HepG2 (cell line): ENCODE results near the gene CCDC66. TPM values are rescaled to one million over a fixed set of nuclear protein-coding genes. Genes with fewer than 3 reads are reported as not detected.

Source experiments
- ATAC-seq: fragments of 200-7000 bp; cut with Tn5 transposase; 3 replicates; pipeline ENCODE4 v1.9.1; 2020; ENCODE audit warnings: mild to moderate bottlenecking, moderate library complexity
- BruUV-seq: library from RNA; stranded (reverse); fragments of 400-500 nt; replicated peaks from 2 replicates; lab custom pipeline; 2021; lab: Mats Ljungman, UMichigan
- CTCF ChIA-PET: fragments of 300-600 bp; formaldehyde crosslinking; extraction: SDS; loops from one replicate; lab custom pipeline; 2021; ENCODE audit warnings: low total read pairs, inconsistent platforms, low intra/inter-chr PET ratio; lab: Yijun Ruan, JAX
- POLR2A ChIA-PET: fragments of 350-600 bp; sonication (Branson Sonifier 250); formaldehyde crosslinking; loops from one replicate; lab custom pipeline; 2020; ENCODE audit warnings: antibody characterized with exemption, inconsistent platforms; lab: Yijun Ruan, JAX
- DNase-seq: peaks from one replicate; pipeline ENCODE4 v3.0.0-alpha.2; 2015; ENCODE audit warnings: low spot score
- FAIRE-seq: peaks from 3 replicates; lab custom pipeline; 2011; peaks lifted over from hg19 to GRCh38; lab: Jason Lieb, UNC
- H2AFZ ChIP-seq: one replicate; pipeline ENCODE4 v1.6.1; 2011; ENCODE audit warnings: low read length, inconsistent platforms
- H3K27ac ChIP-seq: fragments of 300-600 bp; 3 replicates; pipeline ENCODE4 v1.8.0; 2011; ENCODE audit warnings: mixed run types, mild to moderate bottlenecking, mixed read lengths, low read length, inconsistent platforms; ENCODE audit not compliant: insufficient read depth; ENCODE audit errors: extremely low read length
- H3K27me3 ChIP-seq, 2 experiments: fragments of 200-600 bp in 1 of 2; 2 replicates in 1 of 2; 3 replicates in 1 of 2; pipeline versions ENCODE4 v1.6.0 to v1.8.0; 2011; ENCODE audit warnings: low read length in 2 of 2, mild to moderate bottlenecking in 2 of 2, moderate library complexity in 2 of 2, inconsistent platforms in 1 of 2; ENCODE audit not compliant: insufficient read depth in 2 of 2, control insufficient read depth in 1 of 2
- H3K36me3 ChIP-seq, 2 experiments: fragments of 200-600 bp in 1 of 2; replicated peaks in 1 of 2; 2 replicates in 1 of 2; 3 replicates in 1 of 2; pipeline versions ENCODE4 v1.5.1 to v1.8.0; 2011; ENCODE audit warnings: low read length in 2 of 2, inconsistent platforms in 1 of 2; ENCODE audit not compliant: insufficient read depth in 2 of 2, control insufficient read depth in 1 of 2
- H3K4me1 ChIP-seq: 2 replicates; pipeline ENCODE4 v1.5.1; 2012; ENCODE audit warnings: low read length, inconsistent platforms; ENCODE audit not compliant: insufficient read depth
- H3K4me2 ChIP-seq: 2 replicates; pipeline ENCODE4 v1.6.0; 2011; ENCODE audit warnings: low read depth, low read length, inconsistent platforms
- H3K4me3 ChIP-seq, 3 experiments: fragments of 200-600 bp in 1 of 3; sonication (generic), shearing (Covaris generic) in 1 of 3; replicated peaks in 1 of 3; 2 replicates each; pipeline ENCODE4 v1.5.1; 2011 to 2016; ENCODE audit warnings: low read length in 3 of 3, inconsistent platforms in 2 of 3, low read depth in 2 of 3, mild to moderate bottlenecking in 2 of 3, control low read depth in 1 of 3, mixed read lengths in 1 of 3; ENCODE audit not compliant: insufficient read depth in 1 of 3
- H3K79me2 ChIP-seq: one replicate; pipeline ENCODE4 v1.6.1; 2011; ENCODE audit warnings: low read length, inconsistent platforms; ENCODE audit not compliant: insufficient read depth
- H3K9ac ChIP-seq: 2 replicates; pipeline ENCODE4 v1.6.0; 2011; ENCODE audit warnings: mild to moderate bottlenecking, low read depth, low read length, inconsistent platforms; ENCODE audit not compliant: insufficient read depth
- H3K9me3 ChIP-seq: 2 replicates; pipeline ENCODE4 v1.5.1; 2012; ENCODE audit warnings: mild to moderate bottlenecking, low read length
- H4K20me1 ChIP-seq: 2 replicates; pipeline ENCODE4 v1.6.0; 2011; ENCODE audit warnings: inconsistent platforms, mild to moderate bottlenecking, low read length, moderate library complexity; ENCODE audit not compliant: insufficient read depth
- HNRNPL ChIP-seq: fragments of 200-400 bp; formaldehyde crosslinking; IDR thresholded peaks from 2 replicates; pipeline ENCODE4 v1.6.1; 2017; ENCODE audit warnings: mild to moderate bottlenecking, low read depth, low read length
- NFATC3 ChIP-seq: sonication (generic); formaldehyde crosslinking; IDR thresholded peaks from 2 replicates; pipeline ENCODE4 v1.5.1; 2020; ENCODE audit warnings: mild to moderate bottlenecking, missing genetic modification reagents
- PRDM10 ChIP-seq: sonication (generic); formaldehyde crosslinking; IDR thresholded peaks from 2 replicates; pipeline ENCODE4 v1.4.0; 2020; ENCODE audit warnings: low read depth, missing genetic modification reagents
- SIN3A ChIP-seq: IDR thresholded peaks from 2 replicates; pipeline ENCODE4 v1.6.1; 2011; ENCODE audit warnings: low read depth, mild to moderate bottlenecking, control low read depth, low read length, borderline replicate concordance
- THAP7 ChIP-seq: sonication (generic); formaldehyde crosslinking; IDR thresholded peaks from 2 replicates; pipeline ENCODE4 v1.8.1; 2023; ENCODE audit warnings: mild to moderate bottlenecking, missing genetic modification reagents
- ZNF792 ChIP-seq: IDR thresholded peaks from 2 replicates; pipeline ENCODE4 v1.6.1; 2016
- WGBS: methylation state at CpG from one replicate; pipeline ENCODE4 v1.1.6; 2017; ENCODE audit warnings: low lambda C conversion rate; 5-methylcytosine and 5-hydroxymethylcytosine counted together
- in situ Hi-C: cut with HindIII; loops from 2 replicates; pipeline ENCODE4 v1.10.0; 2017; ENCODE audit warnings: low pct_unique_long_range_greater_than_20kb; ENCODE audit not compliant: extremely low pct_ligation_motif_present
- intact Hi-C: fragments of 100-400 bp; cut with micrococcal nuclease; formaldehyde crosslinking; loops from one replicate; pipeline ENCODE4 v1.10.0; 2022; ENCODE audit not compliant: unreplicated experiment
- polyA plus RNA-seq, 8 experiments: library from polyadenylated mRNA; depleted of rRNA in 3 of 8; stranded (reverse) in 7 of 8; unstranded in 1 of 8; fragments of >200 nt; fragmentation: Illumina TruSeq in 4 of 8; extraction: Trizol in 4 of 8; gene quantifications; 2 replicates each; pipeline versions ENCODE4 v1.2.1 to v1.2.3, GENCODE V29; 2011 to 2016; ENCODE audit warnings: low read depth in 4 of 8, missing spikeins in 1 of 8, mixed read lengths in 1 of 8; ENCODE audit not compliant: insufficient read depth in 1 of 8
- total RNA-seq, 5 experiments: library from RNA; depleted of rRNA; stranded (reverse); fragments of >200 nt; fragmentation: Illumina TruSeq; extraction: Trizol; gene quantifications; 2 replicates each; pipeline ENCODE4 v1.2.3, GENCODE V29; 2016; ENCODE audit warnings: low read depth in 1 of 5

CCDC66 gene
- total and polyA plus RNA-seq, 2 of the 13 experiments (the other 11 are each of a cell fraction or from before 2014, with no cell fraction given), result 8.4 to 19.9 TPM

- FAIRE-seq, result no peak
- Histone ChIP-seq H2AFZ (no peak overlapping the region), H3K9ac (no peak overlapping the region), H4K20me1 (no peaks in the 10 kb centered on the region), H3K4me3 (no peak overlapping the region), H3K4me1 (no peaks in the 10 kb centered on the region), H3K9me3 (no peaks in the 10 kb centered on the region), H3K4me2 (no peak overlapping the region), H3K36me3 (no peaks in the 10 kb centered on the region), H3K27ac (no peak overlapping the region), H3K79me2 (no peaks in the 10 kb centered on the region), H3K27me3 (peaks cover 0 to 7% of the 10 kb centered on the region in 2 experiments; a peak in 1 of 5 replicates)
- TF ChIP-seq HNRNPL (no peak), PRDM10 (CRISPR knock-in tag) (no peak), NFATC3 (CRISPR knock-in tag) (no peak), SIN3A (no peak), THAP7 (CRISPR knock-in tag) (no peak), ZNF792 (CRISPR knock-in tag) (no peak)
- ATAC-seq, result no peak
- ChIA-PET POLR2A (no interaction called here), CTCF (no interaction called here)
- DNase-seq, result no peak
- in situ Hi-C loops (no loop called here), intact Hi-C loops (no loop called here)
- BruUV-seq, result no TSS peak
- 0% methylated on average over 1 of the region's 1 CpG for WGBS
Measured at GRCh38 chr3:56519641-56520040, 37.3 kb upstream of the CCDC66 start.
